ENCODE results near the gene OR7A10.

- TF ChIP-seq CTCF (IDR thresholded peaks at IDR 0.05) (no peak), POLR2AphosphoS5 (IDR thresholded peaks at IDR 0.05) (no peak), POLR2A (IDR thresholded peaks at IDR 0.05) (no peak)
Observed at GRCh38 chr19:14840206-14840605, 8.5 kb downstream of the OR7A10 start.

Data from sigmoid colon (tissue), 4 donors.